Left ventricle myocardium inferior (tissue), 1 donor: Measurements from ENCODE around the gene POLR2J3. TPM values are rescaled to one million over a fixed set of nuclear protein-coding genes. Genes with fewer than 3 reads are reported as not detected.
"Not testable (repeated sequence)": the region's sequence is repeated elsewhere in the genome, so short reads cannot be mapped to it uniquely, and the experiment has no call there.

Source experiments
- DNase-seq: peaks from one replicate; pipeline ENCODE4 v3.0.0-alpha.2; 2020
- H3K27ac ChIP-seq: fragments of 200-600 bp; replicated peaks from 2 replicates; pipeline ENCODE4 v1.8.0; 2021
- H3K27me3 ChIP-seq: fragments of 200-600 bp; 2 replicates; pipeline ENCODE4 v1.8.0; 2021; ENCODE audit warnings: low read depth
- H3K36me3 ChIP-seq: fragments of 200-600 bp; 2 replicates; pipeline ENCODE4 v1.8.0; 2021
- H3K4me1 ChIP-seq: fragments of 200-600 bp; 2 replicates; pipeline ENCODE4 v1.8.0; 2021
- H3K4me3 ChIP-seq: fragments of 200-600 bp; 2 replicates; pipeline ENCODE4 v1.8.0; 2021; ENCODE audit warnings: mild to moderate bottlenecking, moderate library complexity
- H3K9me3 ChIP-seq: fragments of 200-600 bp; replicated peaks from 2 replicates; pipeline ENCODE4 v1.8.0; 2021
- intact Hi-C: fragments of 100-400 bp; cut with micrococcal nuclease; formaldehyde crosslinking; loops from one replicate; pipeline ENCODE4 v1.11.0; 2022
- total RNA-seq: library from RNA; stranded (reverse); fragmentation: NEBNext Ultra II Directional; extraction: Animal tissue kit (Norgen Biotek cat#: 25700); gene quantifications from one replicate; pipeline ENCODE4 v1.2.1, GENCODE V29; 2021
- donor health status: DM: no; HTN: yes; CAD: no; lungs with severe emphysema.

POLR2J3 gene
- total RNA-seq, 1 donor from 2014 or later: 8.6 TPM

DNA sequence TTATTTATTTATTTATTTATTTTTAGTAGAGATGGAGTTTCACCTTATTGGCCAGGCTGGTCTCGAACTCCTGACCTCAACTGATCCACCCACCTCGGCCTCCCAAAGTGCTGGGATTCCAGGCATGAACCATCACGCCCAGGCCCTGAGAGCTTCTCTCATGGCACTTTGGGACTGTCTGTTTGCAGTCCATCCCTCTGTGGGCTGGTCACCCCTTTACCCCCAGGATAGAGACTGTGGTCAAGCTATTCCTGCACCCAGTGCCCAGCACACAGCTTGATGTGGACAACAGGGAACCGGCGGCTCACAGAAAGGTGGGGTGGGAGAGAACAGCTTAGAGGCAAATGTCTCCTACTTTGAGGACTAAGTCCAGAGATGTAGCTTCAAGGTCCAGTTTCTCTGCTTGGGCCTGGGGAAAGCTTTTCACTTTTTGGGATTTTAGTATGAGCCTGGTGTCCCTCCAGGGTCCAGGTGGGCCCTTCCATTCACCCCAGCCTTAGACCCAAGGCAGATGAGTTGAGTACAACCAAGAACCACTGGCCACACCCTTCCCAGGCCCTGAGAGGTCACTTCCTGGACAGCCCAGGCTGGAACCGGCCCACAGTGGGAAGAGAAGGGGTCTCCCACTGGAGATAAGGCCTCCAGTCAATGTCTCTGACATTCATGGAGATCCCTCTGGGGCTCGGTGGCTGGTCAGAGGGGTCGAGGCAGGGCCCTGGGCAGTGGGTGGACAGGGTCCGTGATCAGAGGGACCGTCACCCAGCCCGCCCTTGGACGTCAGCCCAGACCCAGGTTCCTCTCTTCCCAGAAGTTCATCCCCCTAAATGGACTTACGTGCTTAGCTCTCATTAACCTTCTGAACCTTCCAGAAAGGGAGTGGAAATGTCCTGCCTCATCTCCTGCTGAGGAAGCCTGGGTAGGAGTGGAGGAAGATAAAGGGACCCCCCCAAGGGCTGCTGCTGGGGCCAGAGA, 44.3 kb downstream of the POLR2J3 start:
- H3K27me3 ChIP-seq, H3K9me3 ChIP-seq, H3K36me3 ChIP-seq, H3K4me1 ChIP-seq, intact Hi-C loops, H3K4me3 ChIP-seq, DNase-seq: not testable (repeated sequence)
- peak overlapping the region; percentile 66 for H3K27ac ChIP-seq

DNA sequence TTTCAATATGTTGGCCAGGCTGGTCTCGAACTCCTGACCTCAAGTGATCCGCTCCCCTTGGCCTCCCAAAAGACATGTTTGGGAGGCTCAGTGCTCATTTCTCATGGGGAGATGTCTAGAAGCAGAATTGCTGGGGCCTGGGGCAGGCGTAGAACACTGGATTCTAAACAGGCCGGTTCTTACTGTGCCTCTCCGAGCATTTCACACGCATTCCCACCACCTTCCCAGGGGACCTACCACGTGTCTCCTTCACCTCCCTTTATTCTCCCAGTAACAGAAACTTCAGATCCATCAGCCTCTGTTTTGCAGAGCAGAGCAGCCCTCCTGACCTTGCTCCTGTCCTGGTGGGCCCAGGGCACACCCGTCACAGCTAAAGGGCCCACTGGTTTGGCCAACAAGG, 45.2 kb downstream of the POLR2J3 start:
- DNase-seq, H3K9me3 ChIP-seq, H3K27me3 ChIP-seq, H3K36me3 ChIP-seq, H3K4me3 ChIP-seq, intact Hi-C loops, H3K4me1 ChIP-seq: not testable (repeated sequence)
- peak overlapping the region; percentile 63 for H3K27ac ChIP-seq

DNA sequence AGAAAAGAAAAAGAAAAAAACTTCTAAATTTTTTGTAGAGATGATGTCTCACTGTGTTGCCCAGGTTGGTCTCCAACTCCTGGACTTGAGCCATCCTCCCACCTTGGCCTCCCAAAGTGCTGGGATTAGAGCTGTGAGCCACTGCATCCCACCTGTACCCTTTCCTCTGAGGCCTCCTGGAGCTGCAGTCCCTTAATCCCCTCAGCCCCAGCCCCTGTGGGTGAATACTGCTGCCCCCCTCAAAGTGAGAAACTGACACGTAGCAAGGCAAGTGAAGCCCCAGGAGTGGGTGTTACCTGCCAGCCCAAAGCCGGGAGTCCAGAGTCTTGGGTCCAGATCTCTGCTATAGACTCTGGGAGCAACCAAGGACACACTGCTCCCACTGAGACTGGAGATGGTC, 47.6 kb downstream of the POLR2J3 start:
- H3K27me3 ChIP-seq, H3K4me3 ChIP-seq, H3K27ac ChIP-seq, H3K36me3 ChIP-seq, DNase-seq, intact Hi-C loops, H3K4me1 ChIP-seq, H3K9me3 ChIP-seq: not testable (repeated sequence)

DNA sequence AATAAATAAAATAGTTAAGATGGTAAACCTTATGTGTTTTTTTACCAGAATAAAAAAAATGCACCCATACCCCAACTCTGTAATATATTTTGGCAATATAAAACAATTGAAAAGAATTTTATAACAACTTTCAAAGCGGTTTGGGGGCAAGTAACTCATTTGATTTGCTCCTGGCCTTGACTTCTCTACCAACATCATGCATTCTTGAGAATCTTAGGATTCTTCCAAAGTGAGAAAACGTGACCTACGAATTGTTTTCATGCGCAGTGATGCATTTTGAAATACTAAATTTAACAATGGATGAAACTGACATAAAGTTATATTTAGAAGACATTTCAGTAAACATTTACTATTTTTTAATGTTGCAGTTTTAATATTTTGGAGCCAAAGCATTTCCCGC, 51.6 kb downstream of the POLR2J3 start:
- H3K36me3 ChIP-seq, H3K27ac ChIP-seq, H3K4me3 ChIP-seq, DNase-seq, H3K9me3 ChIP-seq, intact Hi-C loops, H3K27me3 ChIP-seq, H3K4me1 ChIP-seq: not testable (repeated sequence)

DNA sequence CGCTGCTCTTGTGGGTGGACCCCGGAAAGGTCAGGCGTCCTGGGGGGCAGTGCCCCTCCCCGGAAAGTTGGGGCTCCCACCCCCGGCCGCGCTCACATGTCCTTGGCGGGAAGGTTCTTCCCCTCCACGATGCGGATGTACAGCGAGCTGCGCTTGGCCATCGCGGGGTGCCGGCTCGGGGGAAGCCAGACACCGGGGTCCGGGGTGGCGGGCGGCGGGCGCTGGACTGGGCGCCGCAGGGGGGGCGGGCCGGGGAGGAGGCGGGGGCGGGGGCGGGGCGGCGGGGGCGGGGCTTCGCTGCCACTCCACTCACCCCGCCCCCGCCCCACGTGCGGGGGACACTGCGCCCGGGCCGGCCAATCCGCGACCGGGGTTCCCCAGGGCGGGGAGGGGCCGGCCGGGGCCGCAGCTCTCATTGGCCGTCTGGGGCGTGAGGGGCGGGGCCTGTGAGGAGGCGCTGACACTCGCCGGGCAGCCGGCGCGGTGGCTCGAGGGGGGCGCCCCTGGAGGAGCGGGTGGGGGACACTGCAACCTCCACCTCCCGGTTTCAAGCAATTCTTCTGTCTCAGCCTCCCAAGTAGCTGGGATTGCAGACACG, 54.7 kb downstream of the POLR2J3 start, which contains the start of gene RASA4B:
RASA4B (minus strand) TSS at position 228 of the 598 bp plus-strand sequence; CDS start at position 161, 67 bp downstream.
- H3K4me3 ChIP-seq: peak within 1 kb of the TSS; percentile 46
- H3K9me3 ChIP-seq, H3K36me3 ChIP-seq, H3K27ac ChIP-seq, H3K27me3 ChIP-seq, intact Hi-C loops, H3K4me1 ChIP-seq: not testable (repeated sequence)
- DNase-seq: peak; percentile 23

Other genes with a start within 250 kb of the POLR2J3 start
- not detected for gene SPDYE6, start 216.1 kb downstream of the POLR2J3 start, total RNA-seq
- 11.1 TPM for gene PRKRIP1, start 176.2 kb downstream of the POLR2J3 start, total RNA-seq
- gene ORAI2, start 139.0 kb downstream of the POLR2J3 start, total RNA-seq: 2.6 TPM
- 6.0 TPM for gene ALKBH4, start 107.7 kb downstream of the POLR2J3 start, total RNA-seq
- 11.2 TPM for gene LRWD1, start 107.6 kb downstream of the POLR2J3 start, total RNA-seq
- 55.8 TPM for gene POLR2J, start 93.7 kb downstream of the POLR2J3 start, total RNA-seq
- gene RASA4B, start 54.8 kb downstream of the POLR2J3 start, total RNA-seq: 5.7 TPM
- gene UPK3BL2, start 28.9 kb downstream of the POLR2J3 start, total RNA-seq: 2.9 TPM
- gene SPDYE2, start 21.4 kb downstream of the POLR2J3 start, total RNA-seq: not detected
- 14.7 TPM for gene RASA4, start 44.2 kb upstream of the POLR2J3 start, total RNA-seq
- 14.5 TPM for gene UPK3BL1, start 70.2 kb upstream of the POLR2J3 start, total RNA-seq
- gene SPDYE2B, start 77.7 kb upstream of the POLR2J3 start, total RNA-seq: not detected
- 2.7 TPM for gene POLR2J2, start 99.1 kb upstream of the POLR2J3 start, total RNA-seq
- 7.0 TPM for gene FAM185A, start 176.4 kb upstream of the POLR2J3 start, total RNA-seq